NCI-H1048 (cell line): ENCODE data around the gene KCNK18.

ENCODE experiments used
- DNase-seq: peaks from one replicate; lab custom pipeline; 2025; lab: John Stamatoyannopoulos, UW

The KCNK18 gene

DNA sequence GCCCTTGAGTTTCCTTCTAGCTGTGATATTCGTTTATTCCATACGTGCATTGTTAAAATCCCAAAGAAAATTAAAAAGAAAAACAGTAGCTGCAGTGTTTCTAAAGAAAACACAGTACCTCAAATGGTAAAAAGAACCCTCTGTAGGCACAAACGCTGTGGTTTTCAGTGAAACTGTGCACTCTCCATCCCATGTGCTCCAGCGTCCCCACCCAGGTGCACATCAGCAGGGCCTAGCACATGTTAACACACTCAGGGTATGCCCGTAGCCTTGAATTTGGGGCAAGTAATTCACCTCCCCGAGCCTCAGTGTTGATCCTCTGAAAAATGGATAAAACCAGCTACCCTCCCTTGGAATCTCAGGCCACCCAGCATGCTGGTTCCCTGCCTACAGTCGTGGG is 53.1 kb downstream of the KCNK18 start:
- DNase-seq = no peak

DNA sequence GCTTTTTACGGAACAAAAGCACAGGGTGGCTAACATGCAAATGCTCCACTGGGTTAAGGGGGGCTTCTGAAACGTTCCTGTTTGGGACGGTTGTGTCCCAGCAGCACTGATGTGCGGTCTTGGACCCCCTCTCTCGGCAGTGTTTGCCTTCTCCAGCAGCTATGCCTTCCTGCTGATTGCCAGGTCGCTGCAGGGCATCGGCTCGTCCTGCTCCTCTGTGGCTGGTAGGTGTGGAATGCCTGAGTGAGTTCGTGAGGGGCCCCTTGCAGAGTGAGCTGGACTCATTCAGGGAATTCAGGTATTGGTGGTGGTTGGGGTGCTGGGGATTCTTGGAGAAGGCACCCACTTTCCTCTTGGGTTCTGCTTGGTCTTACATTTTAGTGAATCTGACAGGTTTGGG is 56.6 kb downstream of the KCNK18 start:
- DNase-seq = no peak

DNA sequence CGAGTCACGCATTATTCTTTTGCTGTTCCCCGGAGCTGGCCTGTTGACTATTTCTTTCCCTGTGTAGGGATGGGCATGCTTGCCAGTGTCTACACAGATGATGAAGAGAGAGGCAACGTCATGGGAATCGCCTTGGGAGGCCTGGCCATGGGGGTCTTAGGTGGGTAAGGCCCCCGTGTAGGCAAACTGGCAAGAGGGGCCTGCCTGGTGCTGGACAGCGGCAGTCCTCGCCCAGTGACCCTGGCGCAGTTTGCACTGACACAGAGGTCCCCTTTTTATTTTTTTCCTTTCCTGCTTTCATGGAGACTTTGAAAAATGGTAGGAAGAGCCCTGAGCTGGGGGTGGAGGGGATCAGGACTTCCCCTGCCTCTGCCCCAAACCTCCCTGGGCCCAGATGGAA is 57.0 kb downstream of the KCNK18 start:
- DNase-seq = no peak

DNA sequence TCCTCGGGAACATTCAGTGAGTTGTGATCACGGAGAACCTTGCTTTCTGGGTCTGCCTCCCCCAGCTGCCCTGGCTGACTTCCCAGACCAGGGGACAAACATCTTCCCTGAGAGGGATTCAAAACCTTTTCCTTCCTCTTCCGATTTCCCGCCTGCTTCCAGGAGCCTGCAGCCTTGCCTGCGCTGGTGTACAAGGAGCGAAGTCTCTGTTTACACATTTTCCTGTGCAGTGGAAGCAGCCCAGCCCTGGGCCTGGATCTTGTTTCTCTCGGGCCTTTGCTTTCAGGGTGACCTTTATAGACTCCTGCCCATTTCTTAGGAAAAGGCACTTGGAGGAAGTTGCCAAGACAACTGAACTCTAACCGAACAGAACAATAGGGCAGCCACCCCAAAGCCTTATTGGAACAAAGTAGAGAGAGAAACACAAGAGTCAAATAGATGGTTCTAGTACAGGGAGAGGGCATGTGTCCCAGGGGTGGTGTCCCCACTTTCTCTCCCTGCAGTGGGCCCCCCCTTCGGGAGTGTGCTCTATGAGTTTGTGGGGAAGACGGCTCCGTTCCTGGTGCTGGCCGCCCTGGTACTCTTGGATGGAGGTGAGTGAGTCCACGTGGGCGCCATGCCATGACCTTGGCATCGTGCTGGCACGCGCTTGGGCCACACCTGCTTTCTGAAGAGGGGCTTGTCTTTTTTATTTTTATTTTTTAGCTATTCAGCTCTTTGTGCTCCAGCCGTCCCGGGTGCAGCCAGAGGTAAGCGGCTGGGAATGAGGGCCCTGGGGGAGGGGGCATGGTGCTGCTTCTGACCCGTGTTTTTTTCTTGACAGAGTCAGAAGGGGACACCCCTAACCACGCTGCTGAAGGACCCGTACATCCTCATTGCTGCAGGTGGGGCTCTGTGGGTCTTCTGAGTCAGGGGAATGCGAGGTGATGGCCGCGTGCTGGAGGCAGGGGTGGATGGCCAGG is 57.8 kb downstream of the KCNK18 start:
- DNase-seq = no peak

DNA sequence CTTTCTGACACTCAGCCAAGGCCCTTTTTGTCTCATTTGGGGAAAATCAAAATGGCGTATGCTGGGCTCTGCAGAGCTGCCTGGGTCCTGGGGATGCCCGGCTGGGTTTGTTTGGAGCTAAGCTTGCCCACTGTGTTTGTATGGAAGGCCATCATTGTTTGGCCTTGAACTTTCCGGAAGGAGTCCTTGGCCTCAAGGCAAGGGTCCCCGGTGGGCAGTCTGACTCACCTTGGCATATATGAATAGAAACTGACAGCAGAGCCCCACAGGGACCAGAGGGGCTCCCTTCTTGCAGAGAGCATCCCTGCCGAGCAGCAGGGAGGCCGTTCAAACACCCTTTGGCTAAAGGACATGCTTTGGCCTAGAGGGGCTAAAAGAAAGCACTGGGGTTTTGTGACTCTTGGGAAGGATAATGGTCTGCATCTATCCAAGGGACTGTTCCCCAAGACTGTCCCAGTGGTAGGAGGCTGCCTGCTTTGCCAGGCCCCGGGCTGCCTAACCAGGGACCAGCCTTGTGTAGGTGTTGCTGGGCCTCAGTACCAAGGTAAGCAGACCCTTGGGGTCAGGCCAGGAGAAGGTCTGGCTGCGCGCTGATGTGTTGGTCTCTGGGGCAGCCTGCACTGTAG is 58.7 kb downstream of the KCNK18 start:
- no peak for DNase-seq

DNA sequence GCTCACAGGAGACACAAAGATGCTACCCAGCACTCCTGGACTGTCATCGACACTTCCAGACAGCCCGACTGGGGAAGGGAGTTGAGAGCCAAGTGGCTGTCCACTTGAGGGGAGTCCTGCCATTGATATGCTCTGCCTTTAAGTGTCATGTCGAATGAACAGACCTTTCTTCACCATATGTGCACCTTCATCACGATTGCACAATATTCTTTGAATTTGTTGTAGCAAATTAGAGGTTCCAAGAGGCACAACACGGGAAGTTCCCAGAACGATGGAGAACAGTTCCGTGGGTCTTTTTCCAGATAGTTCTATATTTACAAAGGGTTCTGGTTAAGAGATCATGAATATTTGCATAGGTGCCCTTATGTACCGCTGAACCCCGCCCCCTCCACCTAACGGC is 59.6 kb downstream of the KCNK18 start:
- no peak for DNase-seq

DNA sequence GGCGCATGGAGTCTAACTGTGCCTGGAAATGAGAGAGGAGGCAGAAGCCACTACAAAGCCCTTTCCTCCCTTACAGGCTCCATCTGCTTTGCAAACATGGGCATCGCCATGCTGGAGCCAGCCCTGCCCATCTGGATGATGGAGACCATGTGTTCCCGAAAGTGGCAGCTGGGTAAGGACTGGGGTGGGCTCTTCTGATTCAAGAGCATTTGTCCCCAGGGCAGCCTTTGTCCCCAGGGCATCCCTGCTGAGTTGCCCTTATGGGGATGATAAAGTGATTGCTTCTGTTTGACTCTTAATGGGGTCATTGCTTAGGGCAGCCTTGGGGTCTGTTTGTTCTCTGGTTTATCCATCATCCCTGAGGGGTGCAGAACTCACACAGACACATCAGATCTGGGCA is 60.4 kb downstream of the KCNK18 start:
- no peak for DNase-seq

DNA sequence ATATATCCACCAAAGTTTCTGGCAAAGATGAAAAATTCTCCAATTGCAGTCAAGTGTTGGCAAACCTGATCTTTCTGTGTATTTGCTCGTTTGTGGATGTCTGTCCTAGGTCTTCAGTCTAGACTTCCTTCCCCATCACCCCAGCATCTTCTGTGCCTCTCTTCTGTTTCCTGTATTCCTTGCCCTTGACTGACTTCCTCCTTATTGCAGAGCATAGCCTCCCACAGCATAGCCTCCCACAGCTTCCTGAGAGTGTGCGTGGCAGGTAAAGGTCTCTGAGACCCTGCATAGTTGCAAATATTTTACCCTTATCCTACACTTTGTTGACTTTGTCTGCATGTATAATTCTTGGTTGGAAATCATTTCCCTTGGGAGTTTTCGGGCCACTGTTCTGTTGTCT is 62.0 kb downstream of the KCNK18 start:
- no peak for DNase-seq
